Measurements from ENCODE around the gene ANK2. TPM values are rescaled to one million over a fixed set of nuclear protein-coding genes. Genes with fewer than 3 reads are reported as not detected.

ANK2 gene
- total and polyA plus RNA-seq, 2 experiments from 2014 or later = 7.7 to 40.4 TPM

GRCh38 chr4:113294908-113295307 lies 245.5 kb downstream of the ANK2 start:
- H3K4me1 ChIP-seq (ENCODE audit: insufficient read depth) = peaks cover 36% of the 10 kb centered on the region
- H4K20me1 ChIP-seq (replicated peaks; ENCODE audit: insufficient read depth) = no peaks in the 10 kb centered on the region
- no peak overlapping the region for H3K4me3 ChIP-seq
- Mint-ChIP-seq H3K4me3 (no peak overlapping the region), H3K27ac (no peak overlapping the region), H3K9me3 (no peaks in the 10 kb centered on the region), H3K27me3 (ENCODE audit: insufficient read depth, low read depth, poor library complexity) (peaks cover 3% of the 10 kb centered on the region), H3K36me3 (ENCODE audit: low read depth) (no peaks in the 10 kb centered on the region), H3K4me1 (peaks cover 64% of the 10 kb centered on the region)
- H3K9me2 ChIP-seq (ENCODE audit: insufficient read depth) = no peaks in the 10 kb centered on the region
- DNase-seq (ENCODE audit: low spot score) = no peak
- no peaks in the 10 kb centered on the region for H3K36me3 ChIP-seq (ENCODE audit: insufficient read depth)
- H3K4me2 ChIP-seq = no peak overlapping the region
- ATAC-seq = no peak
- H3K27me3 ChIP-seq (ENCODE audit: insufficient read depth) = no peaks in the 10 kb centered on the region
- no peak for TF ChIP-seq CREB1 (CRISPR knock-in tag; IDR thresholded peaks at IDR 0.05; ENCODE audit: low read depth)
- no peak for TF ChIP-seq EZH2phosphoT487 (IDR thresholded peaks at IDR 0.05; ENCODE audit: unreplicated experiment)
- TF ChIP-seq JUNB (IDR thresholded peaks at IDR 0.05; ENCODE audit: unreplicated experiment) = no peak
- no peak for TF ChIP-seq NANOG (IDR thresholded peaks at IDR 0.05; ENCODE audit: borderline replicate concordance)
- no peak for TF ChIP-seq POLR2AphosphoS5 (IDR thresholded peaks at IDR 0.05; ENCODE audit: low read depth)
- no peak for TF ChIP-seq REST (IDR thresholded peaks at IDR 0.05; ENCODE audit: unreplicated experiment)
- no peak for TF ChIP-seq STAT1 (IDR thresholded peaks at IDR 0.05; ENCODE audit: unreplicated experiment)
- TF ChIP-seq ZNF462 (CRISPR knock-in tag; IDR thresholded peaks at IDR 0.05) = no peak
- TF ChIP-seq ZNF114 (CRISPR knock-in tag; IDR thresholded peaks at IDR 0.05) = no peak
- no peak for TF ChIP-seq EZH2 (IDR thresholded peaks at IDR 0.05; ENCODE audit: low read depth, unreplicated experiment)
- TF ChIP-seq, protein P1, sequence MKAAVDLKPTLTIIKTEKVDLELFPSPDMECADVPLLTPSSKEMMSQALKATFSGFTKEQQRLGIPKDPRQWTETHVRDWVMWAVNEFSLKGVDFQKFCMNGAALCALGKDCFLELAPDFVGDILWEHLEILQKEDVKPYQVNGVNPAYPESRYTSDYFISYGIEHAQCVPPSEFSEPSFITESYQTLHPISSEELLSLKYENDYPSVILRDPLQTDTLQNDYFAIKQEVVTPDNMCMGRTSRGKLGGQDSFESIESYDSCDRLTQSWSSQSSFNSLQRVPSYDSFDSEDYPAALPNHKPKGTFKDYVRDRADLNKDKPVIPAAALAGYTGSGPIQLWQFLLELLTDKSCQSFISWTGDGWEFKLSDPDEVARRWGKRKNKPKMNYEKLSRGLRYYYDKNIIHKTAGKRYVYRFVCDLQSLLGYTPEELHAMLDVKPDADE (IDR thresholded peaks at IDR 0.05) = no peak
- TF ChIP-seq, protein P2, sequence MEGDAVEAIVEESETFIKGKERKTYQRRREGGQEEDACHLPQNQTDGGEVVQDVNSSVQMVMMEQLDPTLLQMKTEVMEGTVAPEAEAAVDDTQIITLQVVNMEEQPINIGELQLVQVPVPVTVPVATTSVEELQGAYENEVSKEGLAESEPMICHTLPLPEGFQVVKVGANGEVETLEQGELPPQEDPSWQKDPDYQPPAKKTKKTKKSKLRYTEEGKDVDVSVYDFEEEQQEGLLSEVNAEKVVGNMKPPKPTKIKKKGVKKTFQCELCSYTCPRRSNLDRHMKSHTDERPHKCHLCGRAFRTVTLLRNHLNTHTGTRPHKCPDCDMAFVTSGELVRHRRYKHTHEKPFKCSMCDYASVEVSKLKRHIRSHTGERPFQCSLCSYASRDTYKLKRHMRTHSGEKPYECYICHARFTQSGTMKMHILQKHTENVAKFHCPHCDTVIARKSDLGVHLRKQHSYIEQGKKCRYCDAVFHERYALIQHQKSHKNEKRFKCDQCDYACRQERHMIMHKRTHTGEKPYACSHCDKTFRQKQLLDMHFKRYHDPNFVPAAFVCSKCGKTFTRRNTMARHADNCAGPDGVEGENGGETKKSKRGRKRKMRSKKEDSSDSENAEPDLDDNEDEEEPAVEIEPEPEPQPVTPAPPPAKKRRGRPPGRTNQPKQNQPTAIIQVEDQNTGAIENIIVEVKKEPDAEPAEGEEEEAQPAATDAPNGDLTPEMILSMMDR (conservative IDR thresholded peaks at IDR 0.05; ENCODE audit: low read depth in 2 of 2) = no peak; a peak in 1 of 4 replicates
- no peak for TF ChIP-seq ZNF331 (CRISPR knock-in tag; IDR thresholded peaks at IDR 0.05; ENCODE audit: low read depth)
- H3K27ac ChIP-seq (ENCODE audit: low read depth) = no peak overlapping the region
- H3K79me2 ChIP-seq (replicated peaks; ENCODE audit: insufficient read depth) = no peaks in the 10 kb centered on the region
- H3F3A ChIP-seq (replicated peaks; ENCODE audit: low read depth) = peaks cover 22% of the 10 kb centered on the region; the same call in 1 of the 2 replicates
- no peak overlapping the region for H2AFZ ChIP-seq
